IMR-90 (cell line): ENCODE results near the gene NLRC5. TPM values are rescaled to one million over a fixed set of nuclear protein-coding genes. Genes with fewer than 3 reads are reported as not detected.

ENCODE experiments used
- ATAC-seq: fragments of 200-7000 bp; cut with Tn5 transposase; 2 replicates; pipeline ENCODE4 v1.9.1; 2020; ENCODE audit warnings: low read depth, mild to moderate bottlenecking, moderate library complexity
- BruUV-seq: library from RNA; stranded (reverse); fragments of 400-500 nt; replicated peaks from 2 replicates; lab custom pipeline; 2021; lab: Mats Ljungman, UMichigan
- CTCF ChIA-PET: fragments of 300-600 bp; formaldehyde crosslinking; extraction: SDS; loops from one replicate; lab custom pipeline; 2021; ENCODE audit warnings: antibody characterized with exemption; lab: Yijun Ruan, JAX
- POLR2A ChIA-PET: fragments of 300-600 bp; sonication (Branson Sonifier 250); formaldehyde crosslinking; loops from one replicate; lab custom pipeline; 2022; ENCODE audit warnings: antibody characterized with exemption; ENCODE audit not compliant: unreplicated experiment; lab: Charles Lee
- DNase-seq: peaks from one replicate; pipeline ENCODE4 v3.0.0; 2013
- H2AFZ ChIP-seq: replicated peaks from 2 replicates; pipeline ENCODE3; 2013; ENCODE audit warnings: low read length, mild to moderate bottlenecking; ENCODE audit not compliant: poor library complexity
- H2AK5ac ChIP-seq: 2 replicates; pipeline ENCODE4 v1.6.1; 2013; ENCODE audit warnings: low read depth, low read length, inconsistent platforms
- H2AK9ac ChIP-seq: replicated peaks from 2 replicates; pipeline ENCODE3; 2013; ENCODE audit warnings: mild to moderate bottlenecking, low read depth, low read length, moderate library complexity; ENCODE audit not compliant: poor library complexity
- H2BK120ac ChIP-seq: 2 replicates; pipeline ENCODE4 v1.6.1; 2013; ENCODE audit warnings: low read depth, low read length, inconsistent platforms
- H2BK15ac ChIP-seq: 3 replicates; pipeline ENCODE4 v1.6.1; 2013; ENCODE audit warnings: low read depth, low read length, inconsistent platforms
- H2BK20ac ChIP-seq: 2 replicates; pipeline ENCODE4 v1.6.1; 2013; ENCODE audit warnings: low read depth, mild to moderate bottlenecking, inconsistent platforms, low read length, moderate library complexity
- H2BK5ac ChIP-seq: 2 replicates; pipeline ENCODE4 v1.6.1; 2013; ENCODE audit warnings: mild to moderate bottlenecking, low read depth, low read length, inconsistent platforms; ENCODE audit not compliant: poor library complexity, severe bottlenecking
- H3K14ac ChIP-seq: replicated peaks from 2 replicates; pipeline ENCODE4 v1.6.1; 2013; ENCODE audit warnings: low read depth, low read length, inconsistent platforms
- H3K18ac ChIP-seq: 2 replicates; pipeline ENCODE4 v1.6.1; 2013; ENCODE audit warnings: low read depth, low read length, control low read depth
- H3K23ac ChIP-seq: 2 replicates; pipeline ENCODE4 v1.6.1; 2013; ENCODE audit warnings: low read depth, low read length, inconsistent platforms
- H3K27ac ChIP-seq: 2 replicates; pipeline ENCODE4 v1.5.1; 2013; ENCODE audit warnings: mild to moderate bottlenecking, control low read depth, low read length; ENCODE audit not compliant: insufficient read depth
- H3K27me3 ChIP-seq: 2 replicates; pipeline ENCODE4 v1.6.1; 2013; ENCODE audit warnings: low read length; ENCODE audit not compliant: control insufficient read depth, insufficient read depth
- H3K36me3 ChIP-seq: 2 replicates; pipeline ENCODE4 v1.6.1; 2013; ENCODE audit warnings: low read length, mixed read lengths; ENCODE audit not compliant: control insufficient read depth, insufficient read depth
- H3K4ac ChIP-seq: 2 replicates; pipeline ENCODE4 v1.6.1; 2013; ENCODE audit warnings: low read depth, low read length, inconsistent platforms
- H3K4me1 ChIP-seq: 2 replicates; pipeline ENCODE4 v1.6.1; 2013; ENCODE audit warnings: low read length, mixed read lengths; ENCODE audit not compliant: control insufficient read depth, insufficient read depth
- H3K4me2 ChIP-seq: 2 replicates; pipeline ENCODE4 v1.6.1; 2013; ENCODE audit warnings: low read depth, mild to moderate bottlenecking, control low read depth, low read length, moderate library complexity
- H3K4me3 ChIP-seq: 2 replicates; pipeline ENCODE4 v1.5.1; 2013; ENCODE audit warnings: low read depth, mild to moderate bottlenecking, control low read depth, low read length, moderate library complexity; ENCODE audit not compliant: insufficient read depth
- H3K56ac ChIP-seq: 2 replicates; pipeline ENCODE4 v1.6.1; 2013; ENCODE audit warnings: low read length, inconsistent platforms; ENCODE audit not compliant: insufficient read depth; ENCODE audit errors: extremely low read depth
- H3K79me1 ChIP-seq, 2 experiments: 2 replicates each; pipeline ENCODE4 v1.6.1; 2013; ENCODE audit warnings: low read length in 2 of 2, inconsistent platforms in 1 of 2, low read depth in 1 of 2
- H3K9ac ChIP-seq: 2 replicates; pipeline ENCODE4 v1.6.1; 2013; ENCODE audit warnings: low read depth, low read length, control low read depth
- H3K9me1 ChIP-seq: 2 replicates; pipeline ENCODE4 v1.6.1; 2013; ENCODE audit warnings: low read length, inconsistent platforms; ENCODE audit not compliant: insufficient read depth
- H3K9me3 ChIP-seq: 2 replicates; pipeline ENCODE4 v1.6.1; 2013; ENCODE audit warnings: low read length; ENCODE audit not compliant: control insufficient read depth, insufficient read depth
- H4K20me1 ChIP-seq: 2 replicates; pipeline ENCODE4 v1.6.1; 2013; ENCODE audit warnings: low read length, inconsistent platforms; ENCODE audit not compliant: insufficient read depth
- H4K5ac ChIP-seq: 2 replicates; pipeline ENCODE4 v1.6.1; 2013; ENCODE audit warnings: mild to moderate bottlenecking, low read depth, low read length, control low read depth
- H4K8ac ChIP-seq, 2 experiments: 2 replicates each; pipeline ENCODE4 v1.6.1; 2013; ENCODE audit warnings: low read depth in 2 of 2, low read length in 2 of 2, control low read depth in 1 of 2, inconsistent platforms in 1 of 2
- H4K91ac ChIP-seq: 2 replicates; pipeline ENCODE4 v1.6.1; 2013; ENCODE audit warnings: low read depth, low read length, inconsistent platforms; ENCODE audit not compliant: insufficient read depth
- BHLHE40 ChIP-seq: fragments of 150-350 bp; IDR thresholded peaks from 2 replicates; pipeline ENCODE4 v1.6.1; 2016; ENCODE audit warnings: mild to moderate bottlenecking, low read depth, low read length
- CEBPB ChIP-seq: IDR thresholded peaks from 2 replicates; pipeline ENCODE4 v1.6.1; 2012; ENCODE audit warnings: low read depth, low read length, improper control_type of control experiment
- CHD1 ChIP-seq: IDR thresholded peaks from 2 replicates; pipeline ENCODE4 v1.6.1; 2012; ENCODE audit warnings: low read depth, low read length, improper control_type of control experiment
- FOS ChIP-seq: fragments of 150-350 bp; IDR thresholded peaks from 2 replicates; pipeline ENCODE4 v1.6.1; 2016; ENCODE audit warnings: low read depth, low read length
- MAFK ChIP-seq: IDR thresholded peaks from 2 replicates; pipeline ENCODE4 v1.6.1; 2012; ENCODE audit warnings: low read depth, low read length, improper control_type of control experiment
- MAZ ChIP-seq: IDR thresholded peaks from 2 replicates; pipeline ENCODE4 v1.6.1; 2012; ENCODE audit warnings: low read depth, mild to moderate bottlenecking, low read length, improper control_type of control experiment, moderate library complexity, borderline replicate concordance
- MXI1 ChIP-seq: IDR thresholded peaks from 2 replicates; pipeline ENCODE4 v1.6.1; 2012; ENCODE audit warnings: low read depth, mild to moderate bottlenecking, low read length, moderate library complexity, borderline replicate concordance
- NFE2L2 ChIP-seq: fragments of 150-350 bp; IDR thresholded peaks from 2 replicates; pipeline ENCODE4 v1.6.1; 2016; ENCODE audit warnings: low read depth, mild to moderate bottlenecking, low read length
- POLR2A ChIP-seq: IDR thresholded peaks from 2 replicates; pipeline ENCODE4 v1.6.1; 2012; ENCODE audit warnings: mild to moderate bottlenecking, low read depth, low read length
- RAD21 ChIP-seq: IDR thresholded peaks from 2 replicates; pipeline ENCODE4 v1.6.1; 2012; ENCODE audit warnings: low read length, improper control_type of control experiment
- RCOR1 ChIP-seq: IDR thresholded peaks from 2 replicates; pipeline ENCODE4 v1.6.1; 2012; ENCODE audit warnings: mild to moderate bottlenecking, low read length, improper control_type of control experiment; ENCODE audit not compliant: insufficient replicate concordance
- RFX5 ChIP-seq: IDR thresholded peaks from 2 replicates; pipeline ENCODE4 v1.8.0; 2012; ENCODE audit warnings: low read depth, mild to moderate bottlenecking, low read length, moderate library complexity
- WGBS, 2 experiments: methylation state at CpG; one replicate each; pipeline versions ENCODE4 v1.1.5 to v1.1.7; 2013; ENCODE audit warnings: missing lambda C conversion rate in 2 of 2; ENCODE audit not compliant: insufficient read length in 1 of 2; ENCODE audit errors: extremely low coverage in 2 of 2; 5-methylcytosine and 5-hydroxymethylcytosine counted together
- dilution Hi-C: fragments of 300-500 bp; cut with HindIII; formaldehyde crosslinking; loops from one replicate; pipeline ENCODE4 v1.14.3; 2018; ENCODE audit warnings: low sequenced_read_pairs; ENCODE audit not compliant: unreplicated experiment
- in situ Hi-C: fragments of 300-500 bp; cut with MboI; formaldehyde crosslinking; loops from 3 replicates; pipeline ENCODE4 v1.14.3; 2019; ENCODE audit warnings: low sequenced_read_pairs, inconsistent platforms, mixed read lengths
- intact Hi-C: fragments of 100-400 bp; cut with micrococcal nuclease; formaldehyde crosslinking; loops from 2 replicates; pipeline ENCODE4 v1.10.0; 2022
- polyA plus RNA-seq, 3 experiments: library from polyadenylated mRNA; depleted of rRNA; stranded (reverse); fragments of >200 nt; gene quantifications; 2 replicates each; pipeline ENCODE4 v1.2.3, GENCODE V29; 2012; ENCODE audit warnings: low replicate concordance in 1 of 3
- total RNA-seq: library from RNA; depleted of rRNA; stranded (reverse); fragments of >200 nt; gene quantifications from 2 replicates; pipeline ENCODE4 v1.2.3, GENCODE V29; 2012
- TF ChIP-seq, protein P1 (sequence below): fragments of 150-350 bp; IDR thresholded peaks from 2 replicates; pipeline ENCODE4 v1.6.1; 2016; ENCODE audit warnings: low read depth, mild to moderate bottlenecking, low read length, moderate library complexity, borderline replicate concordance
- TF ChIP-seq, protein P2 (sequence below): conservative IDR thresholded peaks from 2 replicates; pipeline ENCODE4 v1.5.1; 2012; ENCODE audit warnings: mild to moderate bottlenecking, low read depth, low read length, improper control_type of control experiment
- TF ChIP-seq, protein P3 (sequence below): fragments of 150-350 bp; IDR thresholded peaks from 2 replicates; pipeline ENCODE4 v1.6.1; 2017; ENCODE audit warnings: mild to moderate bottlenecking, antibody characterized with exemption, low read length, low read depth

The NLRC5 gene
- total and polyA plus RNA-seq, 2 of the 4 experiments (the other 2 are of a cell fraction): 9.1 to 14.9 TPM

DNA sequence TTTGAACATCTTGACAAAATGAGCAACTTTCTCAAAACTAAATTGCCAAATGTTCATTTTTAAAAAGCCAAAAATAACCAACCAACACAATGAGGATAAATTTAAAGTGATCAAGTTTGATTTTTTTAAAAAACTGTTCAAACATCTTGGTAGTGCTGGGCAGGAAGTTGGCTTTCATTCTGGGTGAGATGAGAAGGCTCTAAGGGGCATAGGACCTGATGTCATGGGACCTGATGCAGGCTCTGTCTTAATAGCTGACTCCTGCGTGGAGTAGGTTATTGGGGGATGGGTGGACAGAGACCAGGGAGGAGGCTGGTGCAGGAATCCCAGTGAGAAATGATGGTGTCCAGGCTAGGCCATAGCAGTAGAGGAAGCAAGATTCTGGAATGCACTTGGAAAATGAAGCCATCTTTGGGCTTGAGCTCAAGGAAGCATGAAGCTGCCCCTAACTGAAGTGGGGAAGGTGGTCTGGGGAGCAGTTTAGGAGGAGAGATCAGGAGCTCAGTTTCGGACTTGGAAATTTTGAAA lies 20.4 kb downstream of the NLRC5 start:
- 100% methylated on average over 1 of the region's 2 CpGs; no CpG with 5 or more reads in 1 of the 2 experiments for WGBS, 2 experiments
- Histone ChIP-seq H3K9me3 (no peaks in the 10 kb centered on the region), H2AFZ (no peak overlapping the region), H3K4me2 (no peak overlapping the region), H3K18ac (no peak overlapping the region), H2AK9ac (no peak overlapping the region), H4K5ac (no peak overlapping the region), H3K36me3 (no peaks in the 10 kb centered on the region), H4K20me1 (no peaks in the 10 kb centered on the region), H3K4me3 (no peak overlapping the region), H4K91ac (no peak overlapping the region), H3K79me1 (peaks cover 7 to 36% of the 10 kb centered on the region in 2 experiments), H3K4ac (peak overlapping the region; percentile 18; the same call in 1 of the 2 replicates), H3K9ac (no peak overlapping the region), H4K8ac (no peak overlapping the region; a peak in 1 of 4 replicates), H3K27ac (no peak overlapping the region), H3K9me1 (peaks cover 7% of the 10 kb centered on the region; the same call in 1 of the 2 replicates), H2BK20ac (no peak overlapping the region), H3K27me3 (no peaks in the 10 kb centered on the region), H2AK5ac (no peak overlapping the region), H3K56ac (no peak overlapping the region), H3K14ac (no peak overlapping the region), H3K4me1 (peaks cover 7% of the 10 kb centered on the region; the same call in 1 of the 2 replicates), H3K23ac (no peak overlapping the region), H2BK15ac (no peak overlapping the region; the same call in 2 of the 3 replicates), H2BK120ac (no peak overlapping the region), H2BK5ac (no peak overlapping the region)
- ChIA-PET CTCF (no interaction called here), POLR2A (no interaction called here)
- intact Hi-C loops (no loop called here), in situ Hi-C loops (no loop called here), dilution Hi-C loops (no loop called here)
- ATAC-seq: no peak
- no peak for DNase-seq
- BruUV-seq: no TSS peak
- TF ChIP-seq, protein P1, sequence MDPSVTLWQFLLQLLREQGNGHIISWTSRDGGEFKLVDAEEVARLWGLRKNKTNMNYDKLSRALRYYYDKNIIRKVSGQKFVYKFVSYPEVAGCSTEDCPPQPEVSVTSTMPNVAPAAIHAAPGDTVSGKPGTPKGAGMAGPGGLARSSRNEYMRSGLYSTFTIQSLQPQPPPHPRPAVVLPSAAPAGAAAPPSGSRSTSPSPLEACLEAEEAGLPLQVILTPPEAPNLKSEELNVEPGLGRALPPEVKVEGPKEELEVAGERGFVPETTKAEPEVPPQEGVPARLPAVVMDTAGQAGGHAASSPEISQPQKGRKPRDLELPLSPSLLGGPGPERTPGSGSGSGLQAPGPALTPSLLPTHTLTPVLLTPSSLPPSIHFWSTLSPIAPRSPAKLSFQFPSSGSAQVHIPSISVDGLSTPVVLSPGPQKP: no peak
- TF ChIP-seq, protein P2, sequence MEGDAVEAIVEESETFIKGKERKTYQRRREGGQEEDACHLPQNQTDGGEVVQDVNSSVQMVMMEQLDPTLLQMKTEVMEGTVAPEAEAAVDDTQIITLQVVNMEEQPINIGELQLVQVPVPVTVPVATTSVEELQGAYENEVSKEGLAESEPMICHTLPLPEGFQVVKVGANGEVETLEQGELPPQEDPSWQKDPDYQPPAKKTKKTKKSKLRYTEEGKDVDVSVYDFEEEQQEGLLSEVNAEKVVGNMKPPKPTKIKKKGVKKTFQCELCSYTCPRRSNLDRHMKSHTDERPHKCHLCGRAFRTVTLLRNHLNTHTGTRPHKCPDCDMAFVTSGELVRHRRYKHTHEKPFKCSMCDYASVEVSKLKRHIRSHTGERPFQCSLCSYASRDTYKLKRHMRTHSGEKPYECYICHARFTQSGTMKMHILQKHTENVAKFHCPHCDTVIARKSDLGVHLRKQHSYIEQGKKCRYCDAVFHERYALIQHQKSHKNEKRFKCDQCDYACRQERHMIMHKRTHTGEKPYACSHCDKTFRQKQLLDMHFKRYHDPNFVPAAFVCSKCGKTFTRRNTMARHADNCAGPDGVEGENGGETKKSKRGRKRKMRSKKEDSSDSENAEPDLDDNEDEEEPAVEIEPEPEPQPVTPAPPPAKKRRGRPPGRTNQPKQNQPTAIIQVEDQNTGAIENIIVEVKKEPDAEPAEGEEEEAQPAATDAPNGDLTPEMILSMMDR: no peak
- no peak for TF ChIP-seq CEBPB
- TF ChIP-seq POLR2A: no peak
- no peak for TF ChIP-seq CHD1
- TF ChIP-seq MAZ: no peak
- no peak for TF ChIP-seq MAFK
- TF ChIP-seq BHLHE40: no peak
- TF ChIP-seq, protein P3, sequence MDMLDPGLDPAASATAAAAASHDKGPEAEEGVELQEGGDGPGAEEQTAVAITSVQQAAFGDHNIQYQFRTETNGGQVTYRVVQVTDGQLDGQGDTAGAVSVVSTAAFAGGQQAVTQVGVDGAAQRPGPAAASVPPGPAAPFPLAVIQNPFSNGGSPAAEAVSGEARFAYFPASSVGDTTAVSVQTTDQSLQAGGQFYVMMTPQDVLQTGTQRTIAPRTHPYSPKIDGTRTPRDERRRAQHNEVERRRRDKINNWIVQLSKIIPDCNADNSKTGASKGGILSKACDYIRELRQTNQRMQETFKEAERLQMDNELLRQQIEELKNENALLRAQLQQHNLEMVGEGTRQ: no peak
- TF ChIP-seq RCOR1: no peak
- no peak for TF ChIP-seq NFE2L2
- no peak for TF ChIP-seq RFX5
- no peak for TF ChIP-seq FOS
- TF ChIP-seq RAD21: no peak
- TF ChIP-seq MXI1: no peak
